B cell (primary cell): ENCODE measurements around the gene FOXK1.

ENCODE experiments used
- CTCF ChIP-seq: fragments of 200-600 bp; IDR thresholded peaks from one replicate; pipeline ENCODE4 v1.8.0; 2022; ENCODE audit warnings: antibody characterized with exemption, mild to moderate bottlenecking
- EZH2 ChIP-seq: IDR thresholded peaks from 2 replicates; pipeline ENCODE4 v1.6.1; 2012; ENCODE audit warnings: borderline replicate concordance, low read depth, mild to moderate bottlenecking, moderate library complexity, low read length; ENCODE audit not compliant: insufficient read depth, poor library complexity, severe bottlenecking

- TF ChIP-seq CTCF (no peak), EZH2 (no peak)
Measured at GRCh38 chr7:4803397-4804241, 121.5 kb downstream of the FOXK1 start.
